Central memory CD8-positive, alpha-beta T cell (primary cell): Measurements from ENCODE around the gene RRP1B.
A peak's percentile ranks its signal among the peaks of the same experiment; 100 is the strongest.

ENCODE experiments used
- ATAC-seq: fragments of 150-1000 bp; cut with Tn5 transposase; replicated peaks from 2 replicates; pipeline ENCODE4 v1.10.0; 2022; ENCODE audit warnings: mild to moderate bottlenecking, moderate FRiP score, moderate number of reproducible peaks; ENCODE audit not compliant: poor library complexity, severe bottlenecking; ENCODE audit errors: extremely low read depth
- DNase-seq, 2 donors: peaks; one replicate each; pipeline ENCODE4 v3.0.0; 2021; ENCODE audit warnings: low spot score in 2 of 2
- H3K27ac Mint-ChIP-seq: one replicate; pipeline ENCODE4 v1.8.0; 2022; ENCODE audit warnings: low read depth, mild to moderate bottlenecking, moderate library complexity, mixed read lengths
- H3K27me3 Mint-ChIP-seq: one replicate; pipeline ENCODE4 v1.8.0; 2022; ENCODE audit warnings: mixed read lengths
- H3K36me3 Mint-ChIP-seq: one replicate; pipeline ENCODE4 v1.8.0; 2022; ENCODE audit warnings: mild to moderate bottlenecking, moderate library complexity, mixed read lengths; ENCODE audit not compliant: insufficient read depth
- H3K4me1 Mint-ChIP-seq: one replicate; pipeline ENCODE4 v1.8.0; 2022; ENCODE audit warnings: mixed read lengths
- H3K4me3 Mint-ChIP-seq: one replicate; pipeline ENCODE4 v1.8.0; 2022; ENCODE audit warnings: mild to moderate bottlenecking, moderate library complexity, mixed read lengths
- H3K9me3 Mint-ChIP-seq: one replicate; pipeline ENCODE4 v1.8.0; 2022; ENCODE audit warnings: mixed read lengths

The RRP1B gene

GRCh38 chr21:43739621-43740435 is 80.5 kb downstream of the RRP1B start:
- Mint-ChIP-seq H3K27me3 (no peaks in the 10 kb centered on the region), H3K4me1 (peaks cover 15% of the 10 kb centered on the region), H3K36me3 (peaks cover 26% of the 10 kb centered on the region), H3K9me3 (no peaks in the 10 kb centered on the region), H3K27ac (peak overlapping the region; percentile 83), H3K4me3 (no peak overlapping the region)
- DNase-seq (no peak), ATAC-seq (peak; percentile 19)

- ATAC-seq (peak; percentile 59), DNase-seq (no peak)
- Mint-ChIP-seq H3K4me1 (peaks cover 12% of the 10 kb centered on the region), H3K36me3 (peaks cover 24% of the 10 kb centered on the region), H3K27ac (peak overlapping the region; percentile 83), H3K9me3 (no peaks in the 10 kb centered on the region), H3K4me3 (peak overlapping the region; percentile 3), H3K27me3 (no peaks in the 10 kb centered on the region)
These were observed 81.3 kb downstream of the RRP1B start for GRCh38 chr21:43740497-43741156.

DNA sequence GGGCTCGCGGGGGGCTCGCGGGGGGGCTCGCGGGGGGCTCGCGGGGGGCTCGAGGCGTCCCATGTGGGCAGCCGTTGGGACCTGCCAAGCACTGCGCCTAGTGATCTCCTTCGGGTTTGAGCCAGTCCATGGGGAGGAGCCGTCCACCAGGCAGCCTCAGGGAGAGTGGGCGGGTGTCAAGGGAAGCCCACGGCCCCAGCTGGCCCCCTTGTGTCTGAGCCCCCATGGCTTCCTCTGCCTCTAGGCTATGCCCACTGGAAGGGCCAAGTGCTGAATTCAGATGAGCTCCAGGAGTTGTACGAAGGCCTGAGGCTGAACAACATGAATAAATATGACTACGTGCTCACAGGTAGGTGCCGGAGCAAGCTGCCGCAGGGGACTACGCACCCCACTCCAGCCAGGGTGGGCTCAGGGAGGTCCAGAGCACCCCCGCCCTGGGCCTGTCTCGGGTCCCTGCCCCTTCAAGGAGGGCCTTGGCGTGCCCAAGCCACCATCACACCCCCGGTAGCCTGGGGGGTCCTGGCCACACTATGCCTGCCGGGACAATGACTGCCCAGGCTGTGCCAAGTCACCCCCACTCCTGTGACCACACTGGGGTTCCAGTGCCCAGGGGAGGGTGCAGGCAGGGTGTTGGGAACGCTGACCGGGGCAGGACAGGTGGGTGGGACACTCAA is 82.2 kb downstream of the RRP1B start:
- DNase-seq, result no peak
- ATAC-seq, result no peak
- Mint-ChIP-seq H3K36me3 (peaks cover 21% of the 10 kb centered on the region), H3K4me3 (no peak overlapping the region), H3K9me3 (no peaks in the 10 kb centered on the region), H3K27me3 (no peaks in the 10 kb centered on the region), H3K27ac (no peak overlapping the region), H3K4me1 (peaks cover 12% of the 10 kb centered on the region)

- no peak overlapping the region for H3K4me3 Mint-ChIP-seq
- H3K36me3 Mint-ChIP-seq, result peaks cover 25% of the 10 kb centered on the region
- no peak for ATAC-seq
- no peaks in the 10 kb centered on the region for H3K9me3 Mint-ChIP-seq
- H3K27ac Mint-ChIP-seq, result peak overlapping the region; percentile 38
- H3K4me1 Mint-ChIP-seq, result peaks cover 12% of the 10 kb centered on the region
- no peak for DNase-seq
- H3K27me3 Mint-ChIP-seq, result no peaks in the 10 kb centered on the region
These were observed 84.6 kb downstream of the RRP1B start for GRCh38 chr21:43743947-43744346.

DNA sequence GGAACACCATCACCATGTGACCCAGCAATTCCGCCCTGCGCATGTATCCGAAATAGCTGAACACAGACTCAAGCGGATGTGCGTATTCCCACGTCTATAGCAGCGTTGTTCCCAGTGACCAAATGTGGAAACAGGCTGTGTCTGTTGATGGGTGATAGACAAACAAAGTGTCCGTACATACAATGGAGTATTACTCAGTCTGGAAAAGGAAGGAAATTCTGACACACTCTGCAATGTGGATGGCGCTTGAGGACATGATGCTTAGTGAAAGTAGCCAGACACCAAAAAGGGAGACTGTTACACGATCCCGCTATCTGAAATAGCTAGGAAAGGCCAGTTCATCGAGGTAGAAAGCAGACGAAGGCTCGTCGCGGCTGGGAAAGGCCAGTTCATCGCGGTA is 85.4 kb downstream of the RRP1B start:
- Mint-ChIP-seq H3K27ac (no peak overlapping the region), H3K36me3 (peaks cover 23% of the 10 kb centered on the region), H3K9me3 (no peaks in the 10 kb centered on the region), H3K27me3 (no peaks in the 10 kb centered on the region), H3K4me3 (no peak overlapping the region), H3K4me1 (peaks cover 6% of the 10 kb centered on the region)
- DNase-seq (no peak), ATAC-seq (no peak)
